Measurements from ENCODE around the gene SPON1.

- TF ChIP-seq REST (IDR thresholded peaks at IDR 0.05; ENCODE audit: insufficient read depth in 1 of 2, low read depth in 2 of 2, low read length in 2 of 2) = no peak
- no peak for TF ChIP-seq POLR2AphosphoS5 (IDR thresholded peaks at IDR 0.05; ENCODE audit: low read depth, low read length)
- TF ChIP-seq TAF1 (IDR thresholded peaks at IDR 0.05; ENCODE audit: borderline replicate concordance, insufficient read depth, low read length) = no peak
- no peak for TF ChIP-seq FOXP2 (optimal IDR thresholded peaks at IDR 0.05; ENCODE audit: borderline replicate concordance, extremely low read depth, extremely low read length, insufficient read depth)
These were observed 53.2 kb downstream of the SPON1 start for GRCh38 chr11:14015711-14016110.

Measured in PFSK-1 (cell line).